Retina (tissue), 1 donor: Measurements from ENCODE around the gene DOCK2.

ENCODE experiments used
- DNase-seq: peaks from one replicate; pipeline ENCODE4 v3.0.0-alpha.2; 2016

Gene DOCK2

GRCh38 chr5:169694091-169694625, 57.1 kb downstream of the DOCK2 start:
- no peak for DNase-seq

- no peak for DNase-seq
Observed at GRCh38 chr5:169695025-169695625, 58.0 kb downstream of the DOCK2 start.

DNA sequence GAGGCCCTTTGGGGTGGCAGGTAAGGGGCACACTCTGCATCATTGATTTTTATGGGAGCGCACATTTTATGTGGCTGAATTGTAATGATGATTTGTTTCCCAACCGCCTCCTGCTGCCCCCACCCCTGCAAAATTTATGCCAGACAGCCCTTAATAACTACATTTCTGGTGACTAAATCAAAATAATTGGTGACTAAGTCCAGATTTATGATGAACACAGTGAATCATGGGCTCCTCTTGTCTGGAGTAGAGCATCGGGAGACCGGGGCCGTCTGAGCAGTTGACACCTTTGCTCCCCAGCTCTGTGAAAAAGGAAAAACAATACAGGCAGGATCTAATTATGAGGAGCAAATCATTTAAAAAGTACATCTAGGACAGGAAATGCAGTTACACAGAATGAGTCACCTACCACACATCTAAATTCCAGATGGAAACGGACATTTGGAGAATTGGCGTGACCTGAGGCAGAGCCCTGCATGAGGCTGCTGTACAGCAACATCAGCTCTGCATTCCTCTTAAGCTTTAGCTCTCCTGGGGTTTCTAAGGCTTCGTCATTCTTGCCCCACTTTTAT, 58.9 kb downstream of the DOCK2 start:
- no peak for DNase-seq

DNA sequence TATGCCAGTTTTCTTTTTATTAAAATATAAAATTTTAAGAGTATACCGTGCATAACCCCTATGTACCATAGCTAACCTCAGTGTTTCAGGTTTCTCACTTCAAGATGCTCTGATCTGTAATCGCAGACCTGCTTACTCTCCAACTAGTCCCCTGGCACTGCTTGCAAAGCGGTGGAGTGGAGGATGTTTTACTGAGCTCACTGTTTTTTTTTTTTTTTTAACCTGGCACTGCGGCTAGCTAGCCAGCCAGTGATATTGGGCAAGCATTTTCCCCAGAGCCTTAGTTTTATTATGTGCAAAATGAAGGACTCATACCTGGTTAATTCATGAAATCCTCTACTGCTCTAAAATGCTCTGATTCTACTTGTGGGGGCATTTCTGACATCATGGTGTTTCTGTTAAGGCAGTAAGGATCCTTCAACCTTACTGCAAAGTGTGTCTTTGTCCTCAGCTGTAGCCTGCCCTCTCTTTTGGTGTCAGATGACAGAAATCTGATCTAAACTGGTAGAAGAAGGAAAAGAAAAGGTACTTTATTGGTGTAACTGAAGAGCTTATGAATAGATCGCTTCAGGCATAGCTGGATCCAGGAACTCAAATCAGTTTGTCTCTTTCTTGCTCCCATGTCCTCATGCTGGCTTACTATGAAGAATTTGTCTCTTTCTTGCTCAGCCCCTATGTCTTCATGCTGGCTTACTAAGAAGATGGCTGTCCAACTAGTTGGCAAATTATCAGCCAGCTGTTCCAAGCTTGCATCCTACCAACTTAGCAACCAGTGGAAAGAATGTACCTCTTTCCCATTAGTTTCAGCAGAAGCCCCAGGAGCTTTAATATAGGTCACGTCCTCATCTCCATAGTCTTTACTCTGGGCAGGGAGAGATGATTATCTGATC, 59.8 kb downstream of the DOCK2 start:
- DNase-seq = no peak

GRCh38 chr5:169697511-169697890, 60.4 kb downstream of the DOCK2 start:
- DNase-seq = no peak

DNA sequence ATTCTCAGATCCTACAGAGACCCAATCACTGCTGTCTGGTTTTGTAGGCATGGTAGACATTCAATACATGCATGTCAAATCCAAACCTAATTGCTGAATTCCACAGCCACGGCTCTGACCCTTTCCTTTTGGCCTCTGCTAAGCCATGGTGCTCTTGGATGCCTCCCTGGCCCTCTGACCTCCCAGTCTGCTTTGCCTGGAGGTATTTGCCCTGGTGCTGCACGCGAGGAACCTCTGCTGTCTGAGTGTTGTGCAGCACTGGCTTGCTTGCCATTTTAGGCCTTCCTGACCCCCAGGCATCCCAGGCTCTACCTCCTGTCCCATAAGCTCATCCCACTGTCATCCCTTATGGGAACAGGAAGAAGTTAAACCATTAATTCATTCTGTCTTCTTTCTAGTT, 60.9 kb downstream of the DOCK2 start:
- DNase-seq = no peak

GRCh38 chr5:169700611-169701010, 63.5 kb downstream of the DOCK2 start:
- DNase-seq = no peak

DNA sequence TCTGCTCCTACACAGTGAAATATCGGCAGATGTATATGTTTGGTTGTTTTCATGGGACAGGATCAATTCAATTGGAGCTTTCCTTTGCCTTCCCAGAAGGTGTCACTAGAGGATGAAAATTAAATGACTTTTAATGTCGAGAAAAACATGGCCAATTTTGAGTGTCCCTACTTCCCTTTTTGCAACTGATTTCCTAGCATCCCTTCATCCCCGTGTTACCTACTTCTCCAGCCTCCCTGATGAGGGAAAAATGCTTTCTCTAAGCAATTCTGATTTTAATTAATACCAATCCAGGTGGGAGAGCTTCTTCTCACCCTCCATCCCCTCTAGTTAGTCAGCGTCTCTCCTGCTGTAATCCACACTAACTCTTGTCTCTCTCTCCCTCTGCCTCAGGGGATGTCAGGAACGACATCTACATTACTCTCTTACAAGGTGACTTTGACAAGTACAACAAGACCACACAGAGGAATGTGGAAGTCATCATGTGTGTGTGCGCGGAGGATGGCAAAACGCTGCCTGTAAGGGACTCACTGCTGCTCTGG, 64.9 kb downstream of the DOCK2 start:
- no peak for DNase-seq

DNA sequence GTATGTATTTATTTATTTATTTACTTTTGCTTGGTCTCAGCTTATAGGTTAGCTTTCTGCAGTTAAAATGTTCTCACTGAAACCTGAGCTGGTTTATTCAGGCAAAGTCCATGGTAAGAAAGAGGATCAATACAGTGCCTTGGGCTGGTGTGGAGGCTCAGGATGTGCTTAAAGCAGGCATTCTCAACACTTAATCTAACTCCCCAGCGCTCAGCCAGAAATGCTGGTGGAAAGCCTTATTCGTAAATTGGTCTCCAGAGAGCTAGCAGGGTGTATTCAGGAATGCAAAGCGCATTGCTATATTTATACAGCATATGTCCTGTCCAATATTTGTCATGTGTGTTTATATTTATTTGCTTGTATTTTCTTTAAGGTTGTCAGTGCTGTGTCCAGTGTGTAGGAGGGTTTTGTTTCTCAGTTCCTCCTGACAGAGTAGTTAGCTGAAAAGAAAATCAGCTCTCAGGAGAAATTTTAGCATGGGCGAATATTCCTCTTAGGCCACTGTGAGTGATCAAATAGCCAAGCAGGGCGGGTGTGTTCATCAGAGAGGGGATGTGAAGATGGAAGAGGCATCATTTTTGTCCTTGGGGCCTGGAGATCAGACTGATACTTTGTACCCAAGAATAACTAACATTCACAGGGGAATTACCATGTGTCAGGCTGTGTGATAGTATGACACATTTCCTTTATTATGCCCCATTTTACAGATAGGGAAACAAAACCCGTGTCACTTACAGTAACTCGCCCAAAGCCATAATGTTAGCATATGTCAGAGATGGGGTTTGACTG, 65.8 kb downstream of the DOCK2 start:
- DNase-seq = no peak

DNA sequence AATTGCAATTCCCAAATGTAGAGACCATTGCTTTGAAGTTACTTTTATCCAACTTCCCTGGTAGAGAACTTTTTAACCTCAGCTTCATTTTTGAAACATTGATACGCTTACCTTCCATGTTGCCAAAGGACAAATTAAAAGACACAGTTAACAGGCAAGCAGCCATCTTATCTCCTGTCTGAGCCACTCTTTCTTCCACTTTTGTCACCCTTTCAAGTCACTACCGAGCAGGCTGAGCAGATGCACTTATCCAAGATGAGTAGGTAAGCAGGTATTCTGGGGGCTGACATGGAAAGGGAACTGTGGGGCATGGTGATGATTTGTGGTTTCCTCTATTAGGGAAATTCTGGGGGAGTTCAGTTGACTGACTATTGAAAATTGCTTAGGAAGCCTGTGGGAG, 66.7 kb downstream of the DOCK2 start:
- DNase-seq = no peak

- no peak for DNase-seq
Observed at GRCh38 chr5:169705322-169705721, 68.2 kb downstream of the DOCK2 start.

DNA sequence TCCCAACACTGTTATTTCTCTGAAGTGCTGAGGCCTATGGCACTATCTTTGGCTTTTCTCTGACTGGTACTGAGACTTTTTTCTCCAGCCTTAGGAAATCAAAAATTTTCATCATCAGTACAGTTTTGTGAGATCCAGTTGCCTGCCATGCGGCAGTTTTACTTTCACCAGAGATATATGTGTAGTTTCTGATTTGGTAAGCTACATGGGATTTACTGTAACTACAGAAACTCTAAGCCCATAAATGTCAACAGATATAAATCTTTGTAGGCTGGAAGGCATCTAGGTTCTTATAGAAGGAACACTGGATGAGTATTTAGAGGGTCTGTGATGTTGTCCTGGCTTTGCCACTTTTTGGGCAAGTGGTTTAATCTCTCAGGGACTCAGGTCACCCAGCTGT, 69.0 kb downstream of the DOCK2 start:
- DNase-seq = no peak

GRCh38 chr5:169706758-169707450, 69.8 kb downstream of the DOCK2 start:
- DNase-seq = no peak

DNA sequence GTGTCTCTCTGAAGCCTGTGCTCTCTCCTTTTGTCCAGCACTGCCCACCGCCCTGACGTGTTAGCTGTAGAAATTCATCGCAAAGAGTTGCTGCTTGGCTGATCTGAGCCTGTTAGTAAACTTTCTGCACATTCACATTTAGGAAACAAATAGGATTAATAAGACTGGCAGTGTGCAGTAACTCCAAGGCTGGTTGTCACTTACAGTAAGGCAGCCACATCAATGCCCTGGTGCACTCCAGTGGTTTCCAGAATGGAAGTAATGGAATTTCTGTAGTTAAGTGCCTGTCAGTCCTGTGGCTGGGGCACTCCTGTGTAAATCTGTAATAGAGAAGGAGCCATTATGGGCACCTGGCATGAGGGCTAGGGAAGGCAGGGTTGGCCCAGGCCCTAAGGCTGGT, 70.6 kb downstream of the DOCK2 start:
- peak; percentile 36 for DNase-seq

- DNase-seq = no peak
Observed at GRCh38 chr5:169710675-169711074, 73.6 kb downstream of the DOCK2 start.

DNA sequence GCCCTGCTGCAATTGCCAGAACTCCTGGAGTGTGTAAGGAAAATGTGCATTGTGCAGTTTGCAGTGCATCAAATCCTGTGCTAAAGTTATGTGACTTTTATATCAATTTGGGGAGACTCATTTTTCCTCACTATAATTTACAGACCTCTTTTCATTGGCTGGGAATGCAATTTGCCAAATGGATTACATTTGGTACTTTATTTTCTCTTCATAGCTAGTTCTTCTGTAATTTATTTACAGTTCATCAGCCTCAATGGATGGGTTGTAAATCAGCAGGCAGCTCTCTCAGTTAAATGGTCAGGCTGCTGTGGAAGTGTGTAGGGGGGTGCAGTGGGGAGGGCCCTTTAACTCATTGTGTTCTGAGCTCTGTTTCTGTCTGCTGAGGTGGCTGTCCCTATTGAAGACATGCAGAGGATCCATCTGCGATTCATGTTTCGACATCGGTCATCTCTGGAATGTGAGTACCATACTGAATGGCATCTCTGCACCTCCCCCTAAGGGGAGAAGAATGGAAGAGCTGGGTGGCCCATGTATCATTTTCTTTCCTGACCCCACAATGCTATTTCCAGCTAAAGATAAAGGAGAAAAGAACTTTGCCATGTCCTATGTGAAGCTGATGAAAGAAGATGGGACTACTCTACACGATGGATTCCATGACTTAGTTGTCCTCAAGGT, 74.6 kb downstream of the DOCK2 start:
- DNase-seq = no peak

- no peak for DNase-seq
Observed at GRCh38 chr5:169712428-169712827, 75.4 kb downstream of the DOCK2 start.

GRCh38 chr5:169716287-169716686, 79.2 kb downstream of the DOCK2 start:
- no peak for DNase-seq

DNA sequence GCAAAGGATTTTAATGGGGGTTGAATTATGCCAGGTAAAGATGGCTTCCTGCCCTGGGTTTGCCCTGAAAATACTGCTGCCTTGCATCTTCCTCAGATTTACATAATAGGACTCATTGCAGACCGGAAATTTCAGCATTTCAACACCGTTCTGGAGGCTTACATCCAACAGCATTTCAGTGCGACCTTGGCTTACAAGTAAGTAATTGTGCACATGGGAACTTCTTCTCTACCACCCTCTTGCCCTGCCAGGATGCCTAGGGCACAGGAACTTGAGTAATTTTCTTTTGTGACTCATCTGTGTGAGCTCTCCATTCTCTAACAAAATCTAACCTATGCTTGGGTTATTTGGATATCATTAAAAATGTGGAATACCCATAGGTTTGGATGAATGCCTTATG, 80.2 kb downstream of the DOCK2 start:
- no peak for DNase-seq

DNA sequence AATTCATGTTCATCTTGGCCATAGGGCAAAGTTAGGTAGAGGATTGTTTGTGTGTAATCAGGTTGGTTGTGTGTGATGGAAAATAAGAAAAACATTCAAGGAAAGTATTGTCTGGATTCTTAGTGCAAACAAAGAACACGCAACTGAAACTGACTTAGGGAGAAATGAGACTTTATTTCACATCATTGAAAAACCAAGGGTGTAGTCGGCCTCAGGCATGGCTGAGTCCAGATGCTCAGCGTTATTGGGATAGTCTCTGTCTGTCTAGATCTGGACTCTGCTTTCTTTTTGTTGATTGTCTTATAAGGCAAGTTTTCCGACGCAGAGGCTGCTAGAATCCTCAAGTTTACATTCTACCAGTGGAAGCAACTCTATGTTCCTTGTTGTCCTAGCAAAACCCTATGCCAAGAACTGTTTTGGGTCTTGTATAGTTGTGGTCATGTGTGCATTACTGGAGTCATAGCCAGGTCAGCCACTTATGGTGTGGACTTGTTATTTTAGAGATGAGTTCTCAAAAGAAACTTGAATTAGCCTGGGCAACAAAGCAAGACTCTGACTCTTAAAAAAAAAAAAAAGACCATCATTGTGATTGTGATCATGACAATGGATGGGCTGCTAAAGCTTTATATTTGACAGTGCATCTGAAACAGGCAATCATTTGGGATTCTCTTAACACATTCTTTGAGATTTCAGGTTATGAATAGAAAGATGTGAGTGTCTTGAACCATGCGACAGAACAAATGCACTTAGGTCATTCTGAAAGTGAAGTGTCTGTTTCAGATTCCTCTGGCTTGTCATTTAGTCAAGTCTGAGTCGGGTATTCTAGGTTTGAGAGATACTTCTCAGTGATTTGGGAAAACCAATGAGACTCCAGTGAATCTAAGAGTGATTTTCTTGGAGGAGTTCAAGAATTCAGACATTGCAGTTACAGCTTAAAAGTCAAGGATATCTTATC, 82.6 kb downstream of the DOCK2 start:
- no peak for DNase-seq
